Suprapubic skin (tissue), 4 donors: ENCODE measurements around the gene CHD9.
A peak's percentile ranks its signal among the peaks of the same experiment; 100 is the strongest.

ENCODE experiments used
- CTCF ChIP-seq, 2 donors: fragments of 200-600 bp in 1 of 2; fragments of 450-650 bp in 1 of 2; sonication (generic) in 1 of 2; IDR thresholded peaks; one replicate each; pipeline ENCODE4 v1.5.1; 2016 to 2019; ENCODE audit warnings: antibody characterized with exemption in 2 of 2, mild to moderate bottlenecking in 1 of 2, moderate library complexity in 1 of 2
- POLR2A ChIP-seq, 2 donors: fragments of 450-650 bp; IDR thresholded peaks; one replicate each; pipeline ENCODE4 v1.6.1; 2017; ENCODE audit warnings: antibody characterized with exemption in 2 of 2, mild to moderate bottlenecking in 2 of 2, moderate library complexity in 2 of 2
- POLR2AphosphoS5 ChIP-seq, 3 donors: sonication (generic); formaldehyde crosslinking; IDR thresholded peaks; one replicate each; pipeline ENCODE4 v1.6.1; 2017; ENCODE audit warnings: antibody characterized with exemption in 3 of 3

GRCh38 chr16:53045341-53046220 is 9.2 kb upstream of the CHD9 start:
- no peak for TF ChIP-seq POLR2A (IDR thresholded peaks at IDR 0.05)
- no peak for TF ChIP-seq CTCF (IDR thresholded peaks at IDR 0.05)
- peak in 1 of 3 donors; percentile 6 for TF ChIP-seq POLR2AphosphoS5 (IDR thresholded peaks at IDR 0.05)
